SK-N-SH (cell line): ENCODE results near the gene CCDC6. TPM values are rescaled to one million over a fixed set of nuclear protein-coding genes. Genes with fewer than 3 reads are reported as not detected.
A peak's percentile ranks its signal among the peaks of the same experiment; 100 is the strongest.

Source experiments
- CTCF ChIA-PET: fragments of 300-600, 350-600 bp; formaldehyde crosslinking; extraction: SDS; loops from one replicate; lab custom pipeline; 2021; lab: Yijun Ruan, JAX
- POLR2A ChIA-PET: fragments of 350-600 bp; sonication (Branson Sonifier 250); formaldehyde crosslinking; extraction: SDS; loops from one replicate; lab custom pipeline; 2020; ENCODE audit warnings: antibody characterized with exemption, inconsistent platforms; lab: Yijun Ruan, JAX
- DNase-seq: peaks from one replicate; pipeline ENCODE4 v3.0.0; 2012
- H2AFZ ChIP-seq: fragments of 200-600 bp; sonication (generic); 2 replicates; pipeline ENCODE4 v1.8.1; 2016; ENCODE audit warnings: antibody characterized with exemption, mild to moderate bottlenecking, low read depth
- H3F3A ChIP-seq: fragments of 200-600 bp; sonication (generic); replicated peaks from 2 replicates; pipeline ENCODE3; 2016; ENCODE audit warnings: antibody characterized with exemption, mild to moderate bottlenecking; ENCODE audit not compliant: insufficient read depth
- H3K27ac ChIP-seq, 2 experiments: fragments of 200-500 bp in 1 of 2; fragments of 200-600 bp in 1 of 2; sonication (Bioruptor generic) in 1 of 2; sonication (generic), shearing (Covaris generic) in 1 of 2; 2 replicates each; pipeline versions ENCODE4 v1.5.1 to v1.6.1; 2014 to 2016; ENCODE audit warnings: low read depth in 2 of 2, inconsistent platforms in 1 of 2, low read length in 1 of 2, mild to moderate bottlenecking in 1 of 2, mixed read lengths in 1 of 2
- H3K27me3 ChIP-seq: fragments of 200-600 bp; sonication (generic), shearing (Covaris generic); 2 replicates; pipeline ENCODE4 v1.6.1; 2016; ENCODE audit warnings: mixed run types; ENCODE audit not compliant: insufficient read depth
- H3K36me3 ChIP-seq, 2 experiments: fragments of 200-500 bp in 1 of 2; fragments of 200-600 bp in 1 of 2; sonication (Bioruptor generic) in 1 of 2; sonication (generic) in 1 of 2; replicated peaks in 1 of 2; 2 replicates each; pipeline versions ENCODE3 to v1.5.1; 2014 to 2016; ENCODE audit warnings: low read length in 1 of 2, mild to moderate bottlenecking in 1 of 2; ENCODE audit not compliant: insufficient read depth in 2 of 2, control insufficient read depth in 1 of 2
- H3K4me1 ChIP-seq, 2 experiments: fragments of 200-500 bp in 1 of 2; fragments of 200-600 bp in 1 of 2; sonication (Bioruptor generic) in 1 of 2; sonication (generic), shearing (Covaris generic) in 1 of 2; 2 replicates each; pipeline versions ENCODE4 v1.5.1 to v1.6.1; 2014 to 2016; ENCODE audit warnings: low read depth in 1 of 2, low read length in 1 of 2, mixed run types in 1 of 2; ENCODE audit not compliant: insufficient read depth in 2 of 2, control insufficient read depth in 1 of 2
- H3K4me2 ChIP-seq: fragments of 200-600 bp; sonication (generic), shearing (Covaris generic); 2 replicates; pipeline ENCODE4 v1.6.1; 2017; ENCODE audit warnings: mixed run types
- H3K4me3 ChIP-seq, 2 experiments: fragments of 200-500 bp in 1 of 2; fragments of 200-600 bp in 1 of 2; sonication (Bioruptor generic) in 1 of 2; sonication (generic), shearing (Covaris generic) in 1 of 2; 2 replicates each; pipeline versions ENCODE4 v1.5.1 to v1.8.1; 2014 to 2016; ENCODE audit warnings: low read depth in 2 of 2, inconsistent platforms in 1 of 2, low read length in 1 of 2, mild to moderate bottlenecking in 1 of 2, mixed read lengths in 1 of 2, moderate library complexity in 1 of 2
- H3K79me2 ChIP-seq: fragments of 200-600 bp; sonication (generic); 2 replicates; pipeline ENCODE4 v1.8.1; 2017; ENCODE audit warnings: mild to moderate bottlenecking; ENCODE audit not compliant: insufficient read depth
- H3K9ac ChIP-seq: fragments of 200-600 bp; sonication (generic); 2 replicates; pipeline ENCODE4 v1.6.1; 2017; ENCODE audit warnings: mixed run types
- H3K9me2 ChIP-seq: fragments of 200-600 bp; sonication (generic); 2 replicates; pipeline ENCODE4 v1.6.1; 2017; ENCODE audit warnings: mixed run types
- H3K9me3 ChIP-seq: fragments of 200-600 bp; sonication (generic); 2 replicates; pipeline ENCODE4 v1.6.1; 2017; ENCODE audit warnings: mixed run types, mild to moderate bottlenecking, moderate library complexity
- H4K20me1 ChIP-seq: fragments of 200-600 bp; sonication (generic); 2 replicates; pipeline ENCODE4 v1.6.1; 2017; ENCODE audit warnings: mild to moderate bottlenecking, mixed run types; ENCODE audit not compliant: insufficient read depth
- CHD2 ChIP-seq: fragments of 150-350 bp; IDR thresholded peaks from 2 replicates; pipeline ENCODE4 v1.6.1; 2018; ENCODE audit warnings: low read length; ENCODE audit not compliant: partially characterized antibody
- FOSL2 ChIP-seq: IDR thresholded peaks from 2 replicates; pipeline ENCODE4 v1.4.0; 2012; ENCODE audit warnings: low read depth, mild to moderate bottlenecking, moderate library complexity, borderline replicate concordance
- RAD21 ChIP-seq: IDR thresholded peaks from 2 replicates; pipeline ENCODE4 v1.6.1; 2012; ENCODE audit warnings: mild to moderate bottlenecking, low read length
- RXRA ChIP-seq: IDR thresholded peaks from 2 replicates; pipeline ENCODE4 v1.4.0; 2012; ENCODE audit warnings: low read depth, mild to moderate bottlenecking, borderline replicate concordance
- SMC3 ChIP-seq: IDR thresholded peaks from 2 replicates; pipeline ENCODE4 v1.6.1; 2012; ENCODE audit warnings: low read depth, low read length, improper control_type of control experiment
- TAF1 ChIP-seq: IDR thresholded peaks from 2 replicates; pipeline ENCODE4 v1.6.1; 2012; ENCODE audit warnings: low read depth, mild to moderate bottlenecking, low read length, moderate library complexity, borderline replicate concordance
- TEAD4 ChIP-seq: IDR thresholded peaks from 2 replicates; pipeline ENCODE4 v1.4.0; 2012; ENCODE audit warnings: mild to moderate bottlenecking, borderline replicate concordance; ENCODE audit not compliant: insufficient read depth
- WGBS: methylation state at CpG from one replicate; pipeline ENCODE4 v1.1.6; 2017; ENCODE audit warnings: low lambda C conversion rate; 5-methylcytosine and 5-hydroxymethylcytosine counted together
- polyA plus RNA-seq, 3 experiments: library from polyadenylated mRNA; depleted of rRNA; stranded (reverse); fragments of >200 nt; gene quantifications; 2 replicates each; pipeline ENCODE4 v1.2.3, GENCODE V29; 2012
- TF ChIP-seq, protein P1 (sequence below): fragments of 200-600 bp; sonication (generic); IDR thresholded peaks from 2 replicates; pipeline ENCODE4 v1.6.1; 2017; ENCODE audit warnings: antibody characterized with exemption, mild to moderate bottlenecking, moderate library complexity

The CCDC6 gene
- polyA plus RNA-seq, 1 of the 3 experiments (the other 2 are of a cell fraction), result 10.8 TPM

DNA sequence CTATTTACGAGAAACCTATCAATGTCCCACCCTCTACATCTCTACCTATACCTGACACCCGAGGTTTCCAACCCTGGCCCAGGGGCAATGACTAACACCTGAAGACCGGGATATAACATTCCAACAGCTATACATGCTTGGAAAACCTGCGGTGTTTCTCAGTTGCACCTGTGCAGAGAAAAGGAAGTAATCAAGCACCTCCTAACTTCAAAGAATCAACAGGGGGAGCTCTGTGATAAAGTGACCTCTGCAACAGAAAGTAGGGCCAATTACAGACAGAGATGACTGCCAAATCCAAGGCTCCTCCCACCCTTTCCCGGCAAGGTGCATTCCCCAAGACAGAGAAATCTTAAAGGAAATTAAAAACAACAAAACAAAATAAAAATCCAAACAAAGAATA is 41.3 kb downstream of the CCDC6 start:
- CTCF ChIA-PET, result interaction anchor here (1.6 to 6.3 kb wide), 2 partner anchors 9 to 41 kb away, joined by 4 to 22 read pairs; partner anchors contain the start of gene CCDC6
- DNase-seq, result no peak
- H3K4me2 ChIP-seq, result no peak overlapping the region
- H3K27me3 ChIP-seq, result no peaks in the 10 kb centered on the region
- TF ChIP-seq FOSL2 (no peak), RAD21 (peak; percentile 51), SMC3 (peak; percentile 20; the same call in 1 of the 2 replicates)
- TF ChIP-seq, protein P1, sequence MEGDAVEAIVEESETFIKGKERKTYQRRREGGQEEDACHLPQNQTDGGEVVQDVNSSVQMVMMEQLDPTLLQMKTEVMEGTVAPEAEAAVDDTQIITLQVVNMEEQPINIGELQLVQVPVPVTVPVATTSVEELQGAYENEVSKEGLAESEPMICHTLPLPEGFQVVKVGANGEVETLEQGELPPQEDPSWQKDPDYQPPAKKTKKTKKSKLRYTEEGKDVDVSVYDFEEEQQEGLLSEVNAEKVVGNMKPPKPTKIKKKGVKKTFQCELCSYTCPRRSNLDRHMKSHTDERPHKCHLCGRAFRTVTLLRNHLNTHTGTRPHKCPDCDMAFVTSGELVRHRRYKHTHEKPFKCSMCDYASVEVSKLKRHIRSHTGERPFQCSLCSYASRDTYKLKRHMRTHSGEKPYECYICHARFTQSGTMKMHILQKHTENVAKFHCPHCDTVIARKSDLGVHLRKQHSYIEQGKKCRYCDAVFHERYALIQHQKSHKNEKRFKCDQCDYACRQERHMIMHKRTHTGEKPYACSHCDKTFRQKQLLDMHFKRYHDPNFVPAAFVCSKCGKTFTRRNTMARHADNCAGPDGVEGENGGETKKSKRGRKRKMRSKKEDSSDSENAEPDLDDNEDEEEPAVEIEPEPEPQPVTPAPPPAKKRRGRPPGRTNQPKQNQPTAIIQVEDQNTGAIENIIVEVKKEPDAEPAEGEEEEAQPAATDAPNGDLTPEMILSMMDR, result peak; percentile 29
- peaks cover 40% of the 10 kb centered on the region for H3K79me2 ChIP-seq
- no peak overlapping the region for H2AFZ ChIP-seq
- no peak overlapping the region for H3K27ac ChIP-seq
- peaks cover 44% of the 10 kb centered on the region for H4K20me1 ChIP-seq
- no peaks in the 10 kb centered on the region; a peak in 1 of 4 replicates for H3K4me1 ChIP-seq
- no peak overlapping the region for H3K9ac ChIP-seq
- H3K4me3 ChIP-seq, result no peak overlapping the region
- H3K9me3 ChIP-seq, result no peaks in the 10 kb centered on the region
- no peaks in the 10 kb centered on the region for H3K36me3 ChIP-seq
- POLR2A ChIA-PET, result no interaction called here
- 86% methylated on average over 5 of the region's 5 CpGs for WGBS
- peaks cover 5% of the 10 kb centered on the region for H3F3A ChIP-seq
- no peaks in the 10 kb centered on the region for H3K9me2 ChIP-seq

DNA sequence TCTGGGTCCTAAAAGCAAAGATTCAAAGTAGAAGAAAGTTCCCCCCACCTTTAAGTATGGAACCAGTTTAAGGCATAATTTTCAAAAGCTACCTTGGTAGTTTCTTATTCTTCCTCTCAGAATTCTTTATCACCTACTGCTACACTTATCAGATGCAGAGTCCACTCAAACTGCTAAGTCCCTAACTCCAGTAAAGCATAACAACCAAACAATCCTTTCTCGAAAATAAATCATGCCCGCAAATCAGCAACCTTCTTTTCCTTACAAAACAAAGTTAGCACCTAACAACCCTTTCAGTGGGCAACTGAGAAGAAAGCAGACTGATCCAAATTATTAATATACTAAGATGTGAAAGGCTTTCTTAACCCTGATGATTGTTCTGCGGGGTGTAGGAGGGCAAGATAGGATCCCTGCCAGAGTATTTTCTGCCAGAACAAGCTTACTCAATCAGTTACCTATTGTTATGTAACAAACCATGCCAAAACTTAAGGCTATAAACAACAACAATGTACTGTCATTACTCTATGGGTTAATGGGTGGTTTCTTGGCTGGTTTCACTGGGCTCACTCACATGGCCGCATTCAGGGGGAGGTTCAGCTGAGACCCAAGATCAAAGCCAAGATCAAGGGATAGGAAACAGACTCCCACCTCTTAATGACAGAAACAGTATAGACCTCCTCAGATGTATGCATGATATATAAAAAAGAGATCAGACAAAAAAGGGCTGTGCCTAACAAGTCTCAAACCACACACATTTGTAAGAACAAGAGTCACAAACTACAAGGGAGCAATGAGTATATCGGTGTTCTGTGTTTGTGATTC is 42.0 kb downstream of the CCDC6 start:
- peaks cover 44% of the 10 kb centered on the region for H4K20me1 ChIP-seq
- DNase-seq, result no peak

DNA sequence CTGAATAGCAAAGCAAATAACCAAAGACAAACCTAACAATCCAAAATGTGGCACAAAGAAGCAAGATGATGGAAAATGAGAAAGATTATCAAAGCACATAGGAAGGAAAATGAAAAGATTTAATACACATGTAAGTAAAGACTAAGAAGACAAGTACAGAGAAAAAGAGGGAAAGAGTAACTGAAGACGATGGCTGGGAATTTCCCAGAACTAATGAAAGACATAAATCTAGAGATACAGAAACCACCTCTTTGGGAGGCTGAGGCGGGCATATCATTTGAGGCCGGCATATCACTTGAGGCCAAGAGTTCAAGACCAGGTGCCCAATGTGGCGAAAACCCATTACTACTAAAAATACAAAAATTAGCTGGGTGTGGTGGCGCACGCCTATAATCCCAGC is 46.8 kb downstream of the CCDC6 start:
- no peaks in the 10 kb centered on the region for H3K9me3 ChIP-seq
- WGBS, result 97% methylated on average over 6 of the region's 6 CpGs
- H3K79me2 ChIP-seq, result peaks cover 52% of the 10 kb centered on the region
- no peak for DNase-seq
- no peak for TF ChIP-seq TEAD4
- H2AFZ ChIP-seq, result no peak overlapping the region
- H3K27ac ChIP-seq, result no peak overlapping the region
- peaks cover 0 to 5% of the 10 kb centered on the region in 2 experiments for H3K36me3 ChIP-seq
- H3K4me2 ChIP-seq, result no peak overlapping the region
- H3K27me3 ChIP-seq, result no peaks in the 10 kb centered on the region
- CTCF ChIA-PET, result interaction anchor here (0.6 kb wide), 1 partner anchor 16 kb away, joined by 3 read pairs; no protein-coding TSS in a partner anchor
- no peak overlapping the region for H3K4me3 ChIP-seq
- H3K9me2 ChIP-seq, result no peaks in the 10 kb centered on the region
- H3K4me1 ChIP-seq, result peaks cover 14 to 28% of the 10 kb centered on the region in 2 experiments
- no peak overlapping the region for H3K9ac ChIP-seq
- POLR2A ChIA-PET, result no interaction called here
- peaks cover 37% of the 10 kb centered on the region for H4K20me1 ChIP-seq
- peaks cover 9% of the 10 kb centered on the region for H3F3A ChIP-seq

More for the DNA sequence above, 42.0 kb downstream of the CCDC6 start:
- no peaks in the 10 kb centered on the region for H3K9me2 ChIP-seq
- H3K36me3 ChIP-seq, result no peaks in the 10 kb centered on the region
- CTCF ChIA-PET, result interaction anchor here (1.6 to 6.3 kb wide), 2 partner anchors 9 to 41 kb away, joined by 4 to 22 read pairs; partner anchors contain the start of gene CCDC6
- no peak overlapping the region for H3K9ac ChIP-seq
- H3F3A ChIP-seq, result peaks cover 5% of the 10 kb centered on the region
- H3K4me3 ChIP-seq, result no peak overlapping the region
- peak overlapping the region in 1 of 2 experiments; percentile 10; a peak in 1 of 4 replicates for H3K27ac ChIP-seq
- H3K4me1 ChIP-seq, result no peaks in the 10 kb centered on the region; a peak in 1 of 4 replicates
- no peak overlapping the region for H2AFZ ChIP-seq
- POLR2A ChIA-PET, result no interaction called here
- WGBS, result 91% methylated on average over 5 of the region's 5 CpGs
- peaks cover 35% of the 10 kb centered on the region for H3K79me2 ChIP-seq
- TF ChIP-seq TAF1 (no peak), CHD2 (no peak), RXRA (no peak)
- H3K4me2 ChIP-seq, result no peak overlapping the region
- no peaks in the 10 kb centered on the region for H3K9me3 ChIP-seq
- no peaks in the 10 kb centered on the region for H3K27me3 ChIP-seq
